ENCODE results near the gene ZNRF2.

Gene ZNRF2

DNA sequence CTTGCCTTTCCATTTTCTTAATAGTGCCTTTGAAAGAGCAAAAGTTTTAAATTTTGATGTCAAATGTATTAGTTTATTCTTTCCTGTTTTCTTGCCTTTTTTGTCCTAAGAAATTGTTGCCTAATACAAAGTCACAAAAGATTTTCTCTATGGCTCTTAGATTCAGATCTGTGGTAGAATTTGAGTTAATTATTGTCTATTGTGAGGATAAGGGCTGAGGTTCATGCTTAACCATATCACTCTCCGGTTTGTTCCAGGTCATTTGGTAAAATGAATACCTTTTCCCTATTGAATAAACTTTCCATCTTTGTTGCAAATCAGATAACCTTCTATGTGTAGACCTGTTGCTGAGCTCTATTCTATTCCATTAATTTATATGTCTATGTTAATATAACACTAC, 98.2 kb downstream of the ZNRF2 start:
- DNase-seq (ENCODE audit: extremely low spot score), result no peak
- TF ChIP-seq BHLHE40 (IDR thresholded peaks at IDR 0.05; ENCODE audit: borderline replicate concordance) (no peak), FOXM1 (IDR thresholded peaks at IDR 0.05; ENCODE audit: borderline replicate concordance) (no peak), FOXK2 (IDR thresholded peaks at IDR 0.05) (no peak), SP1 (IDR thresholded peaks at IDR 0.05) (no peak), PKNOX1 (IDR thresholded peaks at IDR 0.05) (no peak), CTBP1 (IDR thresholded peaks at IDR 0.05; ENCODE audit: borderline replicate concordance) (no peak), LEF1 (IDR thresholded peaks at IDR 0.05; ENCODE audit: borderline replicate concordance) (no peak), TARDBP (IDR thresholded peaks at IDR 0.05) (no peak), ELF4 (IDR thresholded peaks at IDR 0.05) (no peak), NFRKB (IDR thresholded peaks at IDR 0.05) (no peak), ZNF384 (IDR thresholded peaks at IDR 0.05) (no peak), HDGF (IDR thresholded peaks at IDR 0.05; ENCODE audit: borderline replicate concordance) (no peak), FOXA1 (IDR thresholded peaks at IDR 0.05) (no peak), L3MBTL2 (conservative IDR thresholded peaks at IDR 0.05) (no peak)
- ChIA-PET CTCF (no interaction called here), POLR2A (no interaction called here)

DNA sequence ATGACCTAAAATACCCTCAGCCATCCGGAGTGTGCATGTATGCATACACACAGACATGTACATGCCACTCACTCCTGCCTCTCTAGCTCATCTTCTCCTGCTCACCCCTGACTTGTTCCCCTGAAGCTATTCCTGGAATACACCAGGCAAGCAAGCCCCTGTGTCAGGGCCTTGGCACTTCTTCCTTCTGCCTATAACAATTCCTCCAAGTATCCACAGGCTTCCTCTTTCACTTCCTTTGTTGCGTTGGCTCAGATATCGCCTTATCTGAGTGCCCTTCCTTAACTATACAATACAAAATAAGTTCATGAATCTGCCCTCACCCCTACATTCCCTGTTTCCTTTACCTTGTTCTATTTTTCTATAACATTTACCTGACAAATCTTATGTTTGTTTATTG, 105.4 kb downstream of the ZNRF2 start:
- no peak for DNase-seq (ENCODE audit: extremely low spot score)
- CTCF ChIA-PET, result no interaction called here
- POLR2A ChIA-PET, result no interaction called here

GRCh38 chr7:30390736-30391636, 106.6 kb downstream of the ZNRF2 start:
- no peak for DNase-seq (ENCODE audit: extremely low spot score)
- TF ChIP-seq ARNT (IDR thresholded peaks at IDR 0.05) (no peak), FOXK2 (IDR thresholded peaks at IDR 0.05) (no peak), FOXA1 (IDR thresholded peaks at IDR 0.05) (no peak), TARDBP (IDR thresholded peaks at IDR 0.05) (no peak), ELF4 (IDR thresholded peaks at IDR 0.05) (no peak)
- CTCF ChIA-PET, result no interaction called here
- POLR2A ChIA-PET, result no interaction called here

More for the DNA sequence above, 105.4 kb downstream of the ZNRF2 start:
- TF ChIP-seq ZNF384 (IDR thresholded peaks at IDR 0.05) (no peak), NFRKB (IDR thresholded peaks at IDR 0.05) (no peak), FOXM1 (IDR thresholded peaks at IDR 0.05; ENCODE audit: borderline replicate concordance) (no peak), SP1 (IDR thresholded peaks at IDR 0.05) (no peak), FOXA1 (IDR thresholded peaks at IDR 0.05) (no peak), LEF1 (IDR thresholded peaks at IDR 0.05; ENCODE audit: borderline replicate concordance) (no peak), SUZ12 (IDR thresholded peaks at IDR 0.05) (no peak), ELF4 (IDR thresholded peaks at IDR 0.05) (no peak), L3MBTL2 (conservative IDR thresholded peaks at IDR 0.05) (no peak), TARDBP (IDR thresholded peaks at IDR 0.05) (no peak), CTBP1 (IDR thresholded peaks at IDR 0.05; ENCODE audit: borderline replicate concordance) (no peak), HDGF (IDR thresholded peaks at IDR 0.05; ENCODE audit: borderline replicate concordance) (no peak)

DNA sequence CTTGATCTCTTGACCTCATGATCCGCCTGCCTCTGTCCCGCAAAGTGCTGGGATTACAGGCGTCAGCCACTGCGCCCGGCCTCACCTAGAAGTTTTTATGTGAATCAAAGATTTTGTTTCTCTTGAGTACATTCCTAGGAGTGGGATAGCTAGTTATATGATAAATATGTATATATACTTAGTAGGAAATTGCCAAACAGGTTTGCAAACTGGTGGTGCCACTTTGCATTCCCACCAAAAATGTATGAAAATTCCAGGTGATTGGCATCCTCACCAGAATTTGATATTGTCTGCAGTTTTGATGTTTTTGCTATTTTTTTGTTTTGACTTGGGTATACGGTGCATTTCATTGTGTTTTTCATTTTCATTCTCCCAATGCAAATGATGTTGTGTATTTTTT, 107.4 kb downstream of the ZNRF2 start:
- ChIA-PET CTCF (no interaction called here), POLR2A (no interaction called here)
- TF ChIP-seq LEF1 (IDR thresholded peaks at IDR 0.05; ENCODE audit: borderline replicate concordance) (no peak), CTBP1 (IDR thresholded peaks at IDR 0.05; ENCODE audit: borderline replicate concordance) (no peak), TARDBP (IDR thresholded peaks at IDR 0.05) (no peak), ARNT (IDR thresholded peaks at IDR 0.05) (no peak), SP1 (IDR thresholded peaks at IDR 0.05) (no peak), ELF4 (IDR thresholded peaks at IDR 0.05) (no peak), SUZ12 (IDR thresholded peaks at IDR 0.05) (no peak), FOXA1 (IDR thresholded peaks at IDR 0.05) (no peak), FOXK2 (IDR thresholded peaks at IDR 0.05) (no peak), L3MBTL2 (conservative IDR thresholded peaks at IDR 0.05) (no peak), FOXM1 (IDR thresholded peaks at IDR 0.05; ENCODE audit: borderline replicate concordance) (no peak), HDGF (IDR thresholded peaks at IDR 0.05; ENCODE audit: borderline replicate concordance) (no peak)
- no peak for DNase-seq (ENCODE audit: extremely low spot score)

DNA sequence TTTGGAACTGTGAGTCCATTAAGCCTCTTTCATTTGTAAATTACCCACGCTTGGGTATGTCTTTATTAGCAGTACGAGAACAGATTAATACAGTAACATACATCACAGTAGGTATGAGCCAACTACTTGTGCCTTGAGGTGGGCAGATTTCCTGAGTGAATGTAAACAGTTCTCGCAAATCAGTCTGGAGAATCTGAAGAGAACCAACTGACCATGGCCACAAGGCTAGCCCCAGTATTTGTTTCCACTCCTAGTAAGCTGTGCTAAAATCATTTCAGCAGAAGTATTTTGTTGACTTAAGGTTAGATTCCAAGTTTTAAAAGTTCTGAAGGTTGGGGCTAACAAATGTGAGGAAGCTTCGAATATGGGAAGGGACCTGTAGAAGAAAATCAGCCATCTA, 111.3 kb downstream of the ZNRF2 start:
- POLR2A ChIA-PET, result interaction anchor here (0.8 kb wide), 1 partner anchor 49 kb away, joined by 3 read pairs; no protein-coding TSS in a partner anchor
- CTCF ChIA-PET, result interaction anchor here (1.2 kb wide), 1 partner anchor 15 kb away, joined by 3 read pairs; no protein-coding TSS in a partner anchor

More for the DNA sequence above, 111.3 kb downstream of the ZNRF2 start:
- TF ChIP-seq CTBP1 (IDR thresholded peaks at IDR 0.05; ENCODE audit: borderline replicate concordance) (no peak), TARDBP (IDR thresholded peaks at IDR 0.05) (no peak), HDGF (IDR thresholded peaks at IDR 0.05; ENCODE audit: borderline replicate concordance) (no peak), BHLHE40 (IDR thresholded peaks at IDR 0.05; ENCODE audit: borderline replicate concordance) (no peak), ZNF384 (IDR thresholded peaks at IDR 0.05) (no peak), FOXM1 (IDR thresholded peaks at IDR 0.05; ENCODE audit: borderline replicate concordance) (no peak), FOXA1 (IDR thresholded peaks at IDR 0.05) (no peak), PKNOX1 (IDR thresholded peaks at IDR 0.05) (no peak), LEF1 (IDR thresholded peaks at IDR 0.05; ENCODE audit: borderline replicate concordance) (no peak), ELF4 (IDR thresholded peaks at IDR 0.05) (no peak), L3MBTL2 (conservative IDR thresholded peaks at IDR 0.05) (no peak), NFRKB (IDR thresholded peaks at IDR 0.05) (no peak)
- no peak for DNase-seq (ENCODE audit: extremely low spot score)
